SJSA1 (cell line): ENCODE results near the gene HTT. TPM values are rescaled to one million over a fixed set of nuclear protein-coding genes. Genes with fewer than 3 reads are reported as not detected.

Experiments
- DNase-seq, 2 experiments: peaks; one replicate each; pipeline ENCODE4 v3.0.0-alpha.2; 2015 to 2020; ENCODE audit warnings: low spot score in 2 of 2, low read depth in 1 of 2
- H3K27ac ChIP-seq: fragments of 250-450 bp; sonication (Bioruptor Pico); 2 replicates; pipeline ENCODE4 v1.5.1; 2020; ENCODE audit warnings: mild to moderate bottlenecking, moderate library complexity
- H3K27me3 ChIP-seq: fragments of 250-450 bp; sonication (Bioruptor Pico); replicated peaks from 2 replicates; pipeline ENCODE4 v1.5.1; 2020; ENCODE audit warnings: mild to moderate bottlenecking, moderate library complexity
- H3K36me3 ChIP-seq: fragments of 250-450 bp; sonication (Bioruptor Pico); 2 replicates; pipeline ENCODE4 v1.5.1; 2020; ENCODE audit warnings: mild to moderate bottlenecking
- H3K4me1 ChIP-seq: fragments of 250-450 bp; sonication (Bioruptor Pico); replicated peaks from 2 replicates; pipeline ENCODE4 v1.6.1; 2021; ENCODE audit warnings: mild to moderate bottlenecking
- H3K4me3 ChIP-seq: fragments of 250-450 bp; sonication (Bioruptor Pico); 2 replicates; pipeline ENCODE4 v1.5.1; 2020; ENCODE audit warnings: mild to moderate bottlenecking
- H3K9me3 ChIP-seq: fragments of 250-450 bp; sonication (Bioruptor Pico); replicated peaks from 2 replicates; pipeline ENCODE4 v1.5.1; 2020; ENCODE audit warnings: mild to moderate bottlenecking
- total RNA-seq: library from RNA; depleted of rRNA; stranded (reverse); fragments of >200 nt; shearing (Covaris generic); gene quantifications from 2 replicates; pipeline ENCODE4 v1.2.3, GENCODE V29; 2014; rRNA removed

The HTT gene
- total RNA-seq = 7.2 and 12.6 TPM in 2 replicates

- Histone ChIP-seq H3K36me3 (peaks cover 5% of the 10 kb centered on the region; the same call in 1 of the 2 replicates), H3K4me3 (peak within 1 kb of the TSS; percentile 87), H3K4me1 (peaks cover 8% of the 10 kb centered on the region), H3K9me3 (no peaks in the 10 kb centered on the region), H3K27ac (peak within 1 kb of the TSS; percentile 74), H3K27me3 (no peaks in the 10 kb centered on the region)
- DNase-seq = peak; percentile 92 to 93
Observed at GRCh38 chr4:3074078-3074845, at the start of gene HTT, which contains the start of gene HTT-AS. Gene HTT (plus strand): TSS chr4:3074681. CDS start chr4:3074826, 145 bp downstream. Gene HTT-AS (minus strand): TSS chr4:3074538.

- Histone ChIP-seq H3K9me3 (no peaks in the 10 kb centered on the region), H3K4me1 (no peaks in the 10 kb centered on the region), H3K27ac (no peak overlapping the region), H3K4me3 (no peak overlapping the region), H3K27me3 (no peaks in the 10 kb centered on the region), H3K36me3 (no peaks in the 10 kb centered on the region)
- no peak for DNase-seq
Observed at GRCh38 chr4:3025881-3026280, 48.6 kb upstream of the HTT start.

DNA sequence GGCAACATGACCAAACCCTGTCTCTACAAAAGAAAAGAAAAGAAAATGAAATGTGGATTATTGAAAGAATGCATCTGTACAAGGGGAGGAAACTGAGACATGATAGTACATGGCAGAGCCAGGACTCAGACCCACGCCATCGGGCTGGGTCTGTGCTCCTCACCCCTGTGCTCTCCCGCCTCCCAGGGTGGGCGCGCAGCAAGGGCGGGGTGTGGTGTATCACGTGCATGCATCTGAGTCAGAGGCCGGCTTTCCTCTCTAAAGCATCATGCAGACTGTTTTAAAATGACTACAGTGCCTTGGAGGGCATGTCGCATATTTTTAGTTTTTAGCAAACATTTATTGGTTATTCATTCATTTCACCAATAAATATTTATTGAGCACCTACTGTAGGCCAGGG is 47.9 kb upstream of the HTT start:
- Histone ChIP-seq H3K4me1 (no peaks in the 10 kb centered on the region), H3K27me3 (no peaks in the 10 kb centered on the region), H3K4me3 (no peak overlapping the region), H3K27ac (no peak overlapping the region), H3K9me3 (no peaks in the 10 kb centered on the region), H3K36me3 (no peaks in the 10 kb centered on the region)
- DNase-seq = no peak

DNA sequence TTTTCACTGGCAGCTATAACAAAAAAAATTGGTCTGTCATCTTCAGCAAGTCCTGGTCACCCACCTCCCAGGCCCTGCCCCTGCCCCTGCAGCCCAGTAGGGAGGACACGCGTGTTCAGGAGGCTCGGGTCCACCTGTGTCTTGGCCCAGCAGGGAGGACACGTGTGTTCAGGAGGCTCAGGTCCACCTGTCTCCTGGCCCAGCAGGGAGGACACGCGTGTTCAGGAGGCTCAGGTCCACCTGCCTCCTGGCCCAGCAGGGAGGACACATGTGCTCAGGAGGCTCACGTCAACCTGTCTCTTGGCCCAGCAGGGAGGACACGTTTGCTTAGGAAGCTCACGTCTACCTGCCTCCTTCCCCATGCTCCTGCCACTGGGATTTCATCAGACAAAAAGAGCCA is 45.0 kb upstream of the HTT start:
- Histone ChIP-seq H3K9me3 (no peaks in the 10 kb centered on the region), H3K4me1 (no peaks in the 10 kb centered on the region), H3K27ac (no peak overlapping the region), H3K4me3 (no peak overlapping the region), H3K27me3 (no peaks in the 10 kb centered on the region), H3K36me3 (no peaks in the 10 kb centered on the region)
- no peak for DNase-seq

DNA sequence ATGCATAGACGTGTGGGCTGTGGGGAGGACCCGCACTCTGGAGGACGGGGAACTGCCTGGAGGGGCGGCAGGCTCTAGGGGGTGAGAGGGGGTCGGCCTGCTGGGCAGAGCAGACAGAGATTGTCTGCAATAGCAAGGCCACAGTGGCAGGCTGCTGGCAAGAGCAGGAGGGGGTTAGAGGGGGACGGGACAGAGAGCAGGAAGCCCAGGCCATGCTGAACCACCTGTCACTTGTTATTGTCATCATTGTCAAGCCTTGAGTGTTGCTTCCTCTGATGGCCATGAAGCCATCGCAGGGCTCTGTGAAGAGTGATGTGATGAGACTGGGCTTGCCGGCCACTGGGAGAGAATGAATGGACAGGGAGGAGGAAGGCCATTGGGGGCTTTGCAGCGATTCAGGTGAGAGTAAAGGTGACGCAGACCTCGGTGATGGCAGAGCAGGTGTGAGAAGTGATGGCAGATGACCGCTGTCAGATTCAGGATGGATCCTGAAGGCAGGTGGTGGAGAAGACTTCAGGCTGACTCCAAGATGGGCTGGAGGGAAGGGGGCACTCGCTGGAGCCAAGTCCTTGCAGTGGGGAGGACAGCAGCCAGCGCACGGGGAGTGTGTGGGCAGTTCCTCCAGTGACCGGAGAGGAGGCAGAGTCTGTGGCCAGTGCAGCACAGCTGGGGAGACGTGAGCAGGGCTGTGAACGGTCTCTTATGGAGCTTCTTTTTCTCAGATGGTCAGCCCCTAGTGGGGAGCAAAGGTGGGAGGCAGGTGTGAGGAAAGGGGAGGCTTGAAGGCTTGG is 43.7 kb upstream of the HTT start:
- Histone ChIP-seq H3K27me3 (no peaks in the 10 kb centered on the region), H3K9me3 (no peaks in the 10 kb centered on the region), H3K27ac (no peak overlapping the region), H3K36me3 (no peaks in the 10 kb centered on the region), H3K4me1 (no peaks in the 10 kb centered on the region), H3K4me3 (no peak overlapping the region)
- DNase-seq = no peak

GRCh38 chr4:3031357-3032082 is 43.0 kb upstream of the HTT start:
- DNase-seq = no peak
- no peaks in the 10 kb centered on the region for H3K4me1 ChIP-seq
- H3K27me3 ChIP-seq = no peaks in the 10 kb centered on the region
- no peaks in the 10 kb centered on the region for H3K9me3 ChIP-seq
- H3K36me3 ChIP-seq = no peaks in the 10 kb centered on the region
- H3K4me3 ChIP-seq = no peak overlapping the region
- H3K27ac ChIP-seq = no peak overlapping the region

DNA sequence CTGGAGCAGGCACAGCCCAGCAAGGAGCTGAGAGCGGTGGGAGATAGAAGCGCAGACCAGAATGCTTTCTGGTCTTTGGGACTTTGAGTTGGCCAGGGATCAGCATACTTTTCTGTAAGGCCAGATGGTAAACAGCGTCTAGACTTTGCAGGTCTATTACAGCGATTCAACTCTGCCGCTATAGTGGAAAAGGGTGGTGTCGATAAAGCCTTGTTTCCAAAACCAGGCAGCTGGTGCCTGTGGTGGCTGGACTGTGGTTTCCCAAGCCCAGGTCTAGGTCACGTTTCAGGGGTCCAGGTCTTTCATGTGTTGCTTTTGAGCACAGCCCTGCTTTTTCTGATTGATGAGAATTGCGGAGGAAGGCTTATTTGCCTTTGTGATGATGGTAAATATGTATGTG is 40.2 kb upstream of the HTT start:
- DNase-seq = no peak
- Histone ChIP-seq H3K27me3 (no peaks in the 10 kb centered on the region), H3K4me1 (no peaks in the 10 kb centered on the region), H3K27ac (no peak overlapping the region), H3K9me3 (no peaks in the 10 kb centered on the region), H3K36me3 (no peaks in the 10 kb centered on the region), H3K4me3 (no peak overlapping the region)

GRCh38 chr4:3035249-3035648 is 39.2 kb upstream of the HTT start:
- Histone ChIP-seq H3K4me1 (no peaks in the 10 kb centered on the region), H3K36me3 (no peaks in the 10 kb centered on the region), H3K9me3 (no peaks in the 10 kb centered on the region), H3K27me3 (no peaks in the 10 kb centered on the region), H3K27ac (no peak overlapping the region), H3K4me3 (no peak overlapping the region)
- DNase-seq = no peak

- Histone ChIP-seq H3K4me1 (no peaks in the 10 kb centered on the region), H3K27me3 (no peaks in the 10 kb centered on the region), H3K27ac (no peak overlapping the region), H3K9me3 (no peaks in the 10 kb centered on the region), H3K4me3 (no peak overlapping the region), H3K36me3 (no peaks in the 10 kb centered on the region)
- DNase-seq = no peak
Observed at GRCh38 chr4:3035674-3036073, 38.8 kb upstream of the HTT start.

GRCh38 chr4:3036131-3036952 is 38.1 kb upstream of the HTT start:
- Histone ChIP-seq H3K27me3 (no peaks in the 10 kb centered on the region), H3K36me3 (no peaks in the 10 kb centered on the region), H3K9me3 (no peaks in the 10 kb centered on the region), H3K4me1 (no peaks in the 10 kb centered on the region), H3K27ac (no peak overlapping the region), H3K4me3 (no peak overlapping the region)
- no peak for DNase-seq

DNA sequence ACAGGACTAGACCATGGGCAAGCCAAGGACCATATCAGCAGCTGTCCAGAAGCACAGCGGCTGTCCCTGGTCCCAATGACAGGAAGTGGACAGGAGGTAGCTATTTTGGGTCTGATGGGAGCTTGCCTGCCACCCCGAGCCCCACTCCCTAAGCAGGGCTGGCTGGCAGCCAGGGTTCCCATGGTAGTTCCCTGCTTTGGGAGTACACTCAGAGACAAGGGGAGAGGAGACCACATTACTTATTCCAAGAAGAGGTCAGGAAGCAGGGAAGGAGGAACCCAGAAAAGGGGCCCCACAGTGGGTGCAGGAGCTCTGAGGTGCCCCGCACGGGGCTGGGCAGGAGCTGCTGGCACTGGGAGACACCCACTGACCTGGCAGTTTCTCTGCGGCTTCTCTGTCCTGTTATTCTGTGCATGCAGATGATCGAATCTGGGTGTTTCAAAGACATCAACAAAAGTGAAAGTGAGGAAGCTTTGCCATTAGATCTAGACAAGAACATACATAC is 36.5 kb upstream of the HTT start:
- DNase-seq = no peak
- no peak overlapping the region for H3K4me3 ChIP-seq
- no peaks in the 10 kb centered on the region for H3K36me3 ChIP-seq

DNA sequence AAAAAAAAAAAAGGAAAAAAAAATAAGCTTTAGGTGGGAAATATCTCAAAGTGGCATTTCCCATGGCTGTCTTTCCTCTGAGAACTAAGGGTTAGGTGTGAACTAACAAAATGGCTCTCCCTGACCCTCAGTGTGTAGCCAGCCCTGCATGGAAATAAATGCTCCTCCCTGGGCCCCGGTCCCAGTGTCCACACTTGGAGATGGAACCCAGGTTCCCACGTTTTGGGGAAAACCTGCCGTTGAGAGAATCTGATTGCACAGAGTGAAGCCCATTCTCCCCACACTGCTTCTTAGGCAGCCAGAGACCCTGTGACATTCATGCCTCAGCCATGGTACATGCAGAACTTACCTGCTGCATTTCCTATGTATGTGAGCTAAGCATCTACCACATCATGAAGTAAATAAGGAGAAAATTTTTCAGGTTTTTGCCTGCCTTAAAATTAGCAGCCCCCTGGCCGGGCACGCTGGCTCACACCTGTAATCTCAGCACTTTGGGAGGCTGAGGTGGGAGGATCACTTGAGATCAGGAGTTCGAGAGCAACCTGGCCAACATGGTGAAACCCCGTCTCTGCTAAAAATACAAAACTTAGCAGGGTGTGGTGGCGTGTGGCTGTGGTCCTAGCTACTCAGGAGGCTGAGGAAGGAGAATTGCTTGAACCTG is 34.6 kb upstream of the HTT start:
- Histone ChIP-seq H3K4me1 (no peaks in the 10 kb centered on the region), H3K4me3 (no peak overlapping the region), H3K36me3 (no peaks in the 10 kb centered on the region), H3K27ac (no peak overlapping the region), H3K27me3 (no peaks in the 10 kb centered on the region), H3K9me3 (no peaks in the 10 kb centered on the region)
- DNase-seq = no peak

More for the DNA sequence above, 36.5 kb upstream of the HTT start:
- no peak overlapping the region for H3K27ac ChIP-seq
- no peaks in the 10 kb centered on the region for H3K4me1 ChIP-seq
- no peaks in the 10 kb centered on the region for H3K27me3 ChIP-seq
- no peaks in the 10 kb centered on the region for H3K9me3 ChIP-seq
